ENCODE results near the gene HYOU1. TPM values are rescaled to one million over a fixed set of nuclear protein-coding genes. Genes with fewer than 3 reads are reported as not detected.

Gene HYOU1
- total RNA-seq, 4 donors from 2014 or later = 18.4 to 29.2 (median 21.9) TPM

DNA sequence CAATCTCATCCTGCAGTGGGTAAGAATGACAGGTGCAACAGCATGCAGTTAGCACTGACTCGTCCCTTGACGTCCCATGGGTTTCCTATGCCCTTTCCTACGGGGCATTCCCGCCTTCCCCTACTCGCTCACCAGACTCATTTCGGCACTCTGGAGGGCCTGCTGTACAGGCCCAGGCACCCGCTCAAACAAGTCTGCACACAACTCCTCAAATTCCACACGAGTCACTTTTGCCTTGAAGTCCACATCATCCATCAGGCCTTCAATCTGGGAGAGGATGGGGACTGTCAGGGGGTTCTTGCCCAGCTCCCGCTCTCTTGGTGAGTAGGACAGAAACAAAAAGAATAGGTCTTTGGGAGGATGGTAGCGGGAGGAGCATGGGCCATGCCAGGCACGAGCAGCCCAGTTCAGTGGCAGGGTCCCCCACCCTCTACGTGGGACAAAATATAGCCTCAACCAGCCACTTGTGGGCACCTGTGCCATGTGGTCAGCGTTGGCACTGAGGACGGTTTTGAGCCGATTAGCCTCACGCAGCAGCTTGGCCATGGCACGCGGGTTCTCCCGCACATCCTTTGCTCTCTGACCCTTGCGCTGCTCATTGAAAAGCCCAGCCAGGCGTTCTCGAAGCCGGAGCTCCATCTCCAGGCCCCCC is 4.7 kb downstream of the HYOU1 start:
- Histone ChIP-seq H3K36me3 (peaks cover 0 to 77% of the 10 kb centered on the region in 2 donors), H3K9me3 (no peaks in the 10 kb centered on the region), H3K27ac (no peak overlapping the region), H3K27me3 (no peaks in the 10 kb centered on the region), H3K4me3 (no peak overlapping the region), H3K4me1 (peaks cover 7% of the 10 kb centered on the region in 2 donors)
- no peak for TF ChIP-seq CTCF (IDR thresholded peaks at IDR 0.05 in 4 of 5, conservative IDR thresholded peaks at IDR 0.05 in 1 of 5)
- no peak for TF ChIP-seq POLR2A (IDR thresholded peaks at IDR 0.05)
- intact Hi-C loops (cut with DNase I; ENCODE audit: low total_unique reads) = no loop called here
- ATAC-seq (no peak), DNase-seq (no peak)
- in situ Hi-C loops (cut with MboI; ENCODE audit: low sequenced_read_pairs in 4 of 4) = no loop called here

DNA sequence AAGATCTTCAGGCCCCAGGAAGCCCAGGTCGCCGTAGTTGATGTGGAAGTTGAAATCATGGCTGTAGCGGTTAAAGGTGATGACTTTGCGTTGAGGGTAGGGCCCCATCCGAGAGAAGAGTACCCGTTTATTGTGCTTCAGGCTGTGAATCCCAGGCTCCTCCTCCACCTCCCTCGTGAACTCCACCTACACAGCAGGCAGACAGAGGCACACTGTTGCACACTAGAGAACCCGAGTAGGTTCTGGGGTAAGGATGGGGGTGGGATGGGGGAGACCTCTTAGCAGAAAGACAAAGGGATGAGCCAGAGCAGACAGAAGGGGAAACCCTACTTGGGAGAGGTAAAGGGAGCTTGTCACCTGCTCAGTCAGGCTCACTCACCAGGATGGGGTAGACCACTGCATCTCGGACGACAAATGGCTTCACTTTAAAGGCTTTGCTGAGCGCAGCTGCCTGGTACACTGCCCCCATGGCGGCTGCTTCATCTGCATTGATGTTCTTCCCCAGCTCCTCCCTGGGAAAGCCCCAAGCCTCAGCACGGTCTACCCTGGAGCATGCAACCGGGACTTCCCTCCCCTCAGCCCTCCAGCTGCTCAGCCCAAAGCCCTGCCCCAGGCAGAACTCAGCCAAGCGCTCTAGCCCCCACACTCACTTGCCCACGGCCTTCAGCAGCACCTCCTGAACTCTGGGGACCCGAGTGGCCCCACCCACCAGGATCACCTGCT is 5.4 kb downstream of the HYOU1 start:
- TF ChIP-seq POLR2A (IDR thresholded peaks at IDR 0.05) (no peak), CTCF (IDR thresholded peaks at IDR 0.05 in 4 of 5, conservative IDR thresholded peaks at IDR 0.05 in 1 of 5) (no peak)
- peaks cover 7% of the 10 kb centered on the region in 2 donors for H3K4me1 ChIP-seq
- no peaks in the 10 kb centered on the region for H3K9me3 ChIP-seq
- H3K27me3 ChIP-seq = no peaks in the 10 kb centered on the region
- no peak overlapping the region for H3K27ac ChIP-seq
- H3K4me3 ChIP-seq = no peak overlapping the region
- intact Hi-C loops (cut with DNase I; ENCODE audit: low total_unique reads) = no loop called here
- DNase-seq = no peak
- no peak for ATAC-seq
- in situ Hi-C loops (cut with MboI; ENCODE audit: low sequenced_read_pairs in 4 of 4) = no loop called here
- peaks cover 0 to 84% of the 10 kb centered on the region in 2 donors for H3K36me3 ChIP-seq

DNA sequence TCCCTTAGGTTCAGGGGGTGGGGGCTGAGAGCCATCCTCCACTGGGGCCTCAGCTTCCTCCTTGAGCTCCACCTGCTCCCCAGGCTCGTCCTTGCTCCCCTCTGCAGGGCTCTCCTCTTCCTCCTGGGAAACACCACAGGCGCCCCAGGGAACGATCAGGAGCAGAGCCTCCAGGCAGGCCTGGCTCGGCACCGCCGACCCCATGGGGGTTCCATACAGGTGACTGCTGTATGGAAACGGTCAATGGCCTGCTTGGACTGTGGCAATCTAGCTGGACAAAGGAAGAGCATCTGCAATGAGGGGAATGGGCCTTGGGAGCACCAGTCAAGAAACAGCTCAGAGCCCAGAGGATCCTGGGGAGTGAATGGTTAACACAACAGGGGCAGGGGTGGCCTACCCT is 7.9 kb downstream of the HYOU1 start:
- no peak for DNase-seq
- in situ Hi-C loops (cut with MboI; ENCODE audit: low sequenced_read_pairs in 4 of 4) = no loop called here
- no peaks in the 10 kb centered on the region for H3K9me3 ChIP-seq
- peaks cover 0 to 87% of the 10 kb centered on the region in 2 donors for H3K36me3 ChIP-seq
- H3K27me3 ChIP-seq = no peaks in the 10 kb centered on the region
- H3K4me1 ChIP-seq = no peaks in the 10 kb centered on the region
- no peak overlapping the region for H3K4me3 ChIP-seq
- ATAC-seq = no peak
- no peak overlapping the region for H3K27ac ChIP-seq
- no peak for TF ChIP-seq POLR2A (IDR thresholded peaks at IDR 0.05)
- TF ChIP-seq CTCF (IDR thresholded peaks at IDR 0.05 in 4 of 5, conservative IDR thresholded peaks at IDR 0.05 in 1 of 5) = no peak
- intact Hi-C loops (cut with DNase I; ENCODE audit: low total_unique reads) = no loop called here

DNA sequence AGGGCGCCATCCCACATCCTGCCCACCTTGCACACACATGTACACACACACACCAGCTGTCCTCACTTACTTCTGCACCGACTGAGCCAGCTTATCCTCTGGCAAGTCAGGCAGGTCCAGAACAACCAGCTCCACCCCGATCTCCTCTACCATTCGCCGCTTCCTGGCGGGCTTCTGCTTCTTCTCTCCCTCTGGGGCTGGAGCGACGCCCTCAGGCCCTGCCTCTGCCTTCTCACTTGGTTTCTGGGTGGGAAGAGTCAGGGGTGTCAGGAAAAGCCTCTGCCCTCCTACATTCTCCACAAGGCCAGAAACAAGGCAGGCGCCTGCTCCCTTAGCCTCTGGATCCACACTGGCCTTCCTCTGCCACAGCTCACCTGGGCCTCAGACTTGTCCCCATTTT is 8.4 kb downstream of the HYOU1 start:
- no peak for TF ChIP-seq CTCF (IDR thresholded peaks at IDR 0.05 in 4 of 5, conservative IDR thresholded peaks at IDR 0.05 in 1 of 5)
- TF ChIP-seq POLR2A (IDR thresholded peaks at IDR 0.05) = no peak

More for the DNA sequence above, 8.4 kb downstream of the HYOU1 start:
- Histone ChIP-seq H3K36me3 (peaks cover 0 to 83% of the 10 kb centered on the region in 2 donors), H3K4me3 (no peak overlapping the region), H3K9me3 (no peaks in the 10 kb centered on the region), H3K27me3 (no peaks in the 10 kb centered on the region), H3K27ac (no peak overlapping the region), H3K4me1 (no peaks in the 10 kb centered on the region)
- in situ Hi-C loops (cut with MboI; ENCODE audit: low sequenced_read_pairs in 4 of 4) (no loop called here), intact Hi-C loops (cut with DNase I; ENCODE audit: low total_unique reads) (no loop called here)
- DNase-seq (no peak), ATAC-seq (no peak)
